Keratinocyte (primary cell): ENCODE results near the gene PCCB.

Source experiments
- CTCF ChIP-seq, 3 experiments: IDR thresholded peaks in 1 of 3; conservative IDR thresholded peaks in 1 of 3; optimal IDR thresholded peaks in 1 of 3; 2 replicates in 2 of 3; 3 replicates in 1 of 3; pipeline versions ENCODE3 to v1.5.1; 2011; ENCODE audit warnings: low read length in 3 of 3, mild to moderate bottlenecking in 3 of 3, moderate library complexity in 2 of 3, control low read depth in 1 of 3, inconsistent platforms in 1 of 3; ENCODE audit not compliant: insufficient read depth in 2 of 3; ENCODE audit errors: extremely low read depth in 1 of 3
- EZH2 ChIP-seq: IDR thresholded peaks from one replicate; pipeline ENCODE4 v1.6.1; 2012; ENCODE audit warnings: inconsistent platforms, mild to moderate bottlenecking, low read length, moderate library complexity

GRCh38 chr3:136270179-136270578, 20.0 kb downstream of the PCCB start:
- no peak for TF ChIP-seq CTCF (optimal IDR thresholded peaks at IDR 0.05 in 1 of 3, IDR thresholded peaks at IDR 0.05 in 1 of 3, conservative IDR thresholded peaks at IDR 0.05 in 1 of 3; ENCODE audit: extremely low read depth in 1 of 3, insufficient read depth in 2 of 3, low read length in 3 of 3)
- no peak for TF ChIP-seq EZH2
